Neutrophil (primary cell): ENCODE data around the gene MPL.

ENCODE experiments used
- H3K27ac ChIP-seq: fragments of 200-600 bp; sonication (generic); 2 replicates; pipeline ENCODE4 v1.5.1; 2016; ENCODE audit warnings: mild to moderate bottlenecking, moderate library complexity
- H3K27me3 ChIP-seq: fragments of 200-600 bp; sonication (generic); 2 replicates; pipeline ENCODE4 v1.6.0; 2016; ENCODE audit warnings: mild to moderate bottlenecking
- H3K36me3 ChIP-seq: fragments of 200-600 bp; sonication (generic); 2 replicates; pipeline ENCODE4 v1.5.1; 2017
- H3K4me1 ChIP-seq, 2 experiments: fragments of 200-600 bp in 1 of 2; sonication (generic) in 1 of 2; 1 replicate in 1 of 2; 2 replicates in 1 of 2; pipeline versions ENCODE4 v1.5.1 to v1.6.1; 2013 to 2016; ENCODE audit warnings: low read depth in 1 of 2, low read length in 1 of 2, mild to moderate bottlenecking in 1 of 2, moderate library complexity in 1 of 2; ENCODE audit not compliant: control insufficient read depth in 1 of 2, insufficient read depth in 1 of 2
- H3K4me3 ChIP-seq, 2 experiments: fragments of 200-600 bp in 1 of 2; sonication (generic) in 1 of 2; 1 replicate in 1 of 2; 2 replicates in 1 of 2; pipeline ENCODE4 v1.5.1; 2013 to 2016; ENCODE audit warnings: low read depth in 1 of 2, low read length in 1 of 2, mild to moderate bottlenecking in 1 of 2, moderate library complexity in 1 of 2
- H3K9me3 ChIP-seq: fragments of 200-600 bp; sonication (generic); 2 replicates; pipeline ENCODE4 v1.5.1; 2016
- TF ChIP-seq, protein P1 (sequence below): fragments of 200-600 bp; sonication (generic); IDR thresholded peaks from 2 replicates; pipeline ENCODE4 v1.5.1; 2016; ENCODE audit warnings: antibody characterized with exemption

Gene MPL

DNA sequence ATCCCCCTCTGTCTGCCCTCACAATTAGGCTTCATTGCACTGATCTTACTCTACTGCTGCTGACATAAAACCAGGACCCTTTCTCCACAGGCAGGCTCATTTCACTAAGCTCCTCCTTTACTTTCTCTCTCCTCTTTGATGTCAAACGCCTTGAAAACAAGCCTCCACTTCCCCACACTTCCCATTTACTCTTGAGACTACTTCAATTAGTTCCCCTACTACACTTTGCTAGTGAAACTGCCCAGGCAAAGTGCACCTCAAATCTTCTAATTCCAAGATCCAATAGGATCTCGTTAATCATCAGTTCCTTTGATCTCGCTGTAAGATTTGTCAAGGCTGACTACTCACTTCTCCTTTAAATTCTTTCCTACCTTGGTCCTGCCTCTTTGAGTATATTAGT lies 15.3 kb downstream of the MPL start:
- no peaks in the 10 kb centered on the region for H3K9me3 ChIP-seq
- H3K4me1 ChIP-seq = peaks cover 11 to 12% of the 10 kb centered on the region in 2 experiments
- H3K27ac ChIP-seq = no peak overlapping the region
- TF ChIP-seq, protein P1, sequence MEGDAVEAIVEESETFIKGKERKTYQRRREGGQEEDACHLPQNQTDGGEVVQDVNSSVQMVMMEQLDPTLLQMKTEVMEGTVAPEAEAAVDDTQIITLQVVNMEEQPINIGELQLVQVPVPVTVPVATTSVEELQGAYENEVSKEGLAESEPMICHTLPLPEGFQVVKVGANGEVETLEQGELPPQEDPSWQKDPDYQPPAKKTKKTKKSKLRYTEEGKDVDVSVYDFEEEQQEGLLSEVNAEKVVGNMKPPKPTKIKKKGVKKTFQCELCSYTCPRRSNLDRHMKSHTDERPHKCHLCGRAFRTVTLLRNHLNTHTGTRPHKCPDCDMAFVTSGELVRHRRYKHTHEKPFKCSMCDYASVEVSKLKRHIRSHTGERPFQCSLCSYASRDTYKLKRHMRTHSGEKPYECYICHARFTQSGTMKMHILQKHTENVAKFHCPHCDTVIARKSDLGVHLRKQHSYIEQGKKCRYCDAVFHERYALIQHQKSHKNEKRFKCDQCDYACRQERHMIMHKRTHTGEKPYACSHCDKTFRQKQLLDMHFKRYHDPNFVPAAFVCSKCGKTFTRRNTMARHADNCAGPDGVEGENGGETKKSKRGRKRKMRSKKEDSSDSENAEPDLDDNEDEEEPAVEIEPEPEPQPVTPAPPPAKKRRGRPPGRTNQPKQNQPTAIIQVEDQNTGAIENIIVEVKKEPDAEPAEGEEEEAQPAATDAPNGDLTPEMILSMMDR = no peak
- H3K27me3 ChIP-seq = no peaks in the 10 kb centered on the region
- H3K36me3 ChIP-seq = no peaks in the 10 kb centered on the region
- H3K4me3 ChIP-seq = no peak overlapping the region

DNA sequence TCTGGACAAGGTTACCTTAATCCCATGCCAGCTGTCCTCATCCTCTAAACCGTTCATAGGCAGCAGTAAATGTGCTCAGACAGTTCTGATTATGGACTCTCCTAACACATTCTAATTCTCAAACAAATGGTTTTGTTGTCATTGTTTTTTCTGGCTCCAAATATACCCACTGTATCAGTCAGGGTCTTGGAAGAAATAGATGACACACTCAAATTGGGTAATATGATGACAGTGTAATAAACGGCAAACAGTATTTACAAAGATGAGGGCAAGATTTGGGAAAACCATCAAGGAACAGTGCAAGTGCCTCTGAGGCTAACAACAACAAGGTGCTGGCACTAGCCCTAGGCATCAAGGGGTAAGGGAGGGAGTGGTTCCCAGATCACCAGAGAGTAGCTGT lies 16.9 kb downstream of the MPL start:
- no peak overlapping the region for H3K27ac ChIP-seq
- TF ChIP-seq, protein P1 = no peak
- peaks cover 23 to 24% of the 10 kb centered on the region in 2 experiments for H3K4me1 ChIP-seq
- no peaks in the 10 kb centered on the region for H3K9me3 ChIP-seq
- H3K36me3 ChIP-seq = no peaks in the 10 kb centered on the region
- H3K4me3 ChIP-seq = no peak overlapping the region
- H3K27me3 ChIP-seq = no peaks in the 10 kb centered on the region

DNA sequence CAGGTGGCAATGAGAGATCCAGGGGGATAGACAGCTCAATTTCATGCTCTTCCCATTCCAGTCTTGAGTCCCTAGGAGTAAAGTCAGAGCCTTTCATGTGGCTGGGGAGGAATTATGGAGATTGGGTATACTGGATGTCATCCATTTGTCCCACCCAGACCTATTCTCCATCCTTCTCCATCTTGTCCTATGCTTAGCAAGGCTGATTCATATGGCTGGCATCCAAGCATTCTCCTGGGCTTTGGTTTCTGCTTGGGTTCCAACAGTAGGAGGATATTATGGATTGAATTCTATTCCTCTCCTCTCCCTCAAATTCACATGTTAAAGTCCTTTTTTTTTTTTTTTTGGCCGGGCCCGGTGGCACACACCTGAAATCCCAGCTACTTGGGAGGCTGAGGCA lies 17.3 kb downstream of the MPL start:
- Histone ChIP-seq H3K9me3 (no peaks in the 10 kb centered on the region), H3K4me3 (no peak overlapping the region), H3K36me3 (no peaks in the 10 kb centered on the region), H3K27me3 (no peaks in the 10 kb centered on the region), H3K4me1 (peaks cover 23 to 24% of the 10 kb centered on the region in 2 experiments), H3K27ac (no peak overlapping the region)
- TF ChIP-seq, protein P1 = no peak

DNA sequence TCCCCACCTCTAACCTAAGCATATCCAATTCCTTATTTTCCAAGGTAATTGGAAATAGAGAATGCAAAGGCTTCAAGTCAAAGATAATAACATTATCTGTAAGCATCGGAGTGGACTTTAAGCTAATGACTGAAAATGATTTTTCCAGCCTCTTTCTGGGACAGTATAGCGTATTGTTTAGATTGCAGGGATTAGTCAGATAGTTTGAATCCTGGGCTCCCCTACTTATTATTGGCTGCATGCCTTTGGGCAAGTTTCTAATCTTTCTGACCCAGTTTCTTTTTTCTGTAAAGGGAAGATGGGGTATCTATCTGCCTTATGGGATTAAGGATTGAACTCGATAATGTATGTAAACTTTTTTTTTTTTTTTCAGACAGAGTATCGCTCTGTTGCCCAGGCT lies 19.6 kb downstream of the MPL start:
- peaks cover 27 to 38% of the 10 kb centered on the region in 2 experiments for H3K4me1 ChIP-seq

DNA sequence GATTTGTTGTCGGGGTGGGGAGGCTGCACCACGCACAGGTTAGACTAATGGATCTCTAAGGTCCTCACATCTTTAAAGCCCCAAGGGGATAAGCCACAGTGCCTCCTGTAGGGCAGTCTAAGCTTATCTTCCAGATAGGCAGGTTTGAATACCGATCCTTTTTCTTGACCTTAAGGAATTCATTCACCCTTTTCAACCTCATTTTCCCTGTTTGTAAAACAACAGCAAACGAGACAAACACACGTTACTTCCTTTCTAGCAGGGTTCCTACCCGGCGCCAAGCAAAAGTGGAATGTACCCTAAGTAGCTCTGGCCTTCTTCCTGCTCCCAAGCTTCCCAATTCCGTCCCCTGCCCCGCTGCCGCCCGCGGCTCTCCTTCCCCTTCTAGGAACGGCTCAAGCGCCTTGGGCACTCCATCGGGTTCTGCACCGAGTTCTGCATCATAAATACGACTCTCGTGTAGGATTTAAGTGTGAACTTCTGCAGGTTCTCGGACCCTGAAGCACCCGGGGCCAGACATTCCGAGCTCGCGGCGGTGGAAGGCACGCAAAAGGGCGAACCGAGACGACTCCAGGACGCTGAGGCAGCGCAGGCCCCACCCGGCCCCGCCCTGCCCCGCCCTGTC lies 20.6 kb downstream of the MPL start:
- Histone ChIP-seq H3K27me3 (no peaks in the 10 kb centered on the region), H3K4me3 (peak overlapping the region; percentile 80 to 97), H3K36me3 (peaks cover 33% of the 10 kb centered on the region), H3K27ac (peak overlapping the region; percentile 85), H3K9me3 (no peaks in the 10 kb centered on the region), H3K4me1 (peaks cover 33 to 41% of the 10 kb centered on the region in 2 experiments)
- TF ChIP-seq, protein P1 = no peak

More for the DNA sequence above, 19.6 kb downstream of the MPL start:
- Histone ChIP-seq H3K27ac (no peak overlapping the region), H3K36me3 (peaks cover 23% of the 10 kb centered on the region), H3K9me3 (no peaks in the 10 kb centered on the region), H3K27me3 (no peaks in the 10 kb centered on the region), H3K4me3 (peak overlapping the region in 1 of 2 experiments; percentile 80)
- TF ChIP-seq, protein P1 = no peak
